K562 (cell line): ENCODE results near the gene CABYR. TPM values are rescaled to one million over a fixed set of nuclear protein-coding genes. Genes with fewer than 3 reads are reported as not detected.

Experiments
- ATAC-seq: fragments of 200-7000 bp; cut with Tn5 transposase; 3 replicates; pipeline ENCODE4 v1.9.1; 2020; ENCODE audit warnings: moderate library complexity
- BruUV-seq: library from RNA; stranded (reverse); fragments of 400-500 nt; replicated peaks from 2 replicates; lab custom pipeline; 2021; lab: Mats Ljungman, UMichigan
- CTCF ChIA-PET: fragments of 300-600 bp; formaldehyde crosslinking; extraction: SDS; loops from one replicate; lab custom pipeline; 2021; ENCODE audit warnings: low intra/inter-chr PET ratio; lab: Yijun Ruan, JAX
- POLR2A ChIA-PET: fragments of 300-600, 350-650 bp; sonication (Branson Sonifier 250); formaldehyde crosslinking; extraction: SDS; loops from one replicate; lab custom pipeline; 2021; ENCODE audit warnings: antibody characterized with exemption, inconsistent platforms; lab: Yijun Ruan, JAX
- DNase-seq, 4 experiments: peaks; one replicate each; pipeline versions ENCODE4 v3.0.0 to v3.0.0-alpha.2; 2011 to 2018; ENCODE audit warnings: low spot score in 3 of 4, mixed read lengths in 3 of 4; ENCODE audit errors: extremely low read depth in 1 of 4
- FAIRE-seq: peaks from 2 replicates; lab custom pipeline; 2011; peaks lifted over from hg19 to GRCh38; lab: Jason Lieb, UNC
- H2AFZ ChIP-seq: 2 replicates; pipeline ENCODE4 v1.6.0; 2011; ENCODE audit warnings: low read depth, low read length, control low read depth, inconsistent platforms
- H3K27ac ChIP-seq: fragments of 200-600 bp; 3 replicates; pipeline ENCODE4 v1.8.0; 2011; ENCODE audit warnings: low read depth, mild to moderate bottlenecking, control low read depth, inconsistent platforms, low read length, moderate library complexity, mixed read lengths; ENCODE audit errors: extremely low read depth
- H3K27me3 ChIP-seq, 2 experiments: fragments of 300-600 bp in 1 of 2; 2 replicates in 1 of 2; 3 replicates in 1 of 2; pipeline versions ENCODE4 v1.6.0 to v1.8.0; 2011; ENCODE audit warnings: inconsistent platforms in 2 of 2, low read length in 2 of 2, mild to moderate bottlenecking in 1 of 2, mixed read lengths in 1 of 2, moderate library complexity in 1 of 2; ENCODE audit not compliant: control insufficient read depth in 2 of 2, insufficient read depth in 2 of 2
- H3K36me3 ChIP-seq: fragments of 300-600 bp; 3 replicates; pipeline ENCODE4 v1.8.0; 2011; ENCODE audit warnings: mild to moderate bottlenecking, low read length, inconsistent platforms; ENCODE audit not compliant: control insufficient read depth, insufficient read depth
- H3K4me1 ChIP-seq, 2 experiments: fragments of 200-600 bp in 1 of 2; replicated peaks in 1 of 2; 2 replicates in 1 of 2; 3 replicates in 1 of 2; pipeline versions ENCODE4 v1.5.1 to v1.8.0; 2011; ENCODE audit warnings: inconsistent platforms in 2 of 2, low read length in 2 of 2, mild to moderate bottlenecking in 1 of 2, mixed read lengths in 1 of 2, moderate library complexity in 1 of 2; ENCODE audit not compliant: control insufficient read depth in 2 of 2, insufficient read depth in 2 of 2
- H3K4me2 ChIP-seq: 2 replicates; pipeline ENCODE4 v1.6.1; 2011; ENCODE audit warnings: low read length, control low read depth, inconsistent platforms, mixed read lengths; ENCODE audit not compliant: insufficient read depth
- H3K4me3 ChIP-seq: fragments of 200-600 bp; sonication (generic), shearing (Covaris generic); 2 replicates; pipeline ENCODE4 v1.5.1; 2016; ENCODE audit warnings: control low read depth, inconsistent platforms
- H3K79me2 ChIP-seq: fragments of 200-600 bp; 3 replicates; pipeline ENCODE4 v1.8.0; 2011; ENCODE audit warnings: low read length, inconsistent platforms; ENCODE audit not compliant: control insufficient read depth, insufficient read depth
- H3K9ac ChIP-seq, 2 experiments: 2 replicates each; pipeline versions ENCODE4 v1.6.0 to v1.6.1; 2011; ENCODE audit warnings: low read depth in 2 of 2, low read length in 2 of 2, control low read depth in 1 of 2, inconsistent platforms in 1 of 2, mild to moderate bottlenecking in 1 of 2, mixed read lengths in 1 of 2; ENCODE audit not compliant: insufficient read depth in 1 of 2
- H3K9me1 ChIP-seq: one replicate; pipeline ENCODE4 v1.6.0; 2011; ENCODE audit warnings: inconsistent platforms, mild to moderate bottlenecking, low read length, moderate library complexity; ENCODE audit not compliant: control insufficient read depth, insufficient read depth
- H3K9me3 ChIP-seq: replicated peaks from 2 replicates; pipeline ENCODE4 v1.5.1; 2011; ENCODE audit warnings: low read depth, low read length, inconsistent platforms; ENCODE audit not compliant: control insufficient read depth, insufficient read depth
- H4K20me1 ChIP-seq: replicated peaks from 2 replicates; pipeline ENCODE4 v1.6.1; 2011; ENCODE audit warnings: low read length, inconsistent platforms, mixed read lengths; ENCODE audit not compliant: control insufficient read depth, insufficient read depth
- MBD2 ChIP-seq: sonication (generic); IDR thresholded peaks from 2 replicates; pipeline ENCODE4 v1.6.1; 2016; ENCODE audit warnings: low read depth, borderline replicate concordance
- POLR3A ChIP-seq: IDR thresholded peaks from 2 replicates; pipeline ENCODE4 v1.6.1; 2011; ENCODE audit warnings: borderline replicate concordance, mild to moderate bottlenecking, moderate library complexity; ENCODE audit not compliant: insufficient read length, insufficient read depth; ENCODE audit errors: extremely low read depth
- PURB ChIP-seq: sonication (generic); formaldehyde crosslinking; IDR thresholded peaks from 2 replicates; pipeline ENCODE4 v1.9.0; 2021; ENCODE audit warnings: low read depth, mild to moderate bottlenecking, missing genetic modification reagents
- REST ChIP-seq, 2 experiments: fragments of 450-650 bp; formaldehyde crosslinking in 1 of 2; IDR thresholded peaks; 2 replicates each; pipeline versions ENCODE4 v1.4.0 to v1.6.1; 2014 to 2020; ENCODE audit warnings: mild to moderate bottlenecking in 2 of 2, borderline replicate concordance in 1 of 2, low read depth in 1 of 2
- TBP ChIP-seq: optimal IDR thresholded peaks from 2 replicates; pipeline ENCODE3; 2011; ENCODE audit warnings: low read depth, low read length, improper control_type of control experiment
- ZNF316 ChIP-seq: fragments of 450-650 bp; IDR thresholded peaks from 2 replicates; pipeline ENCODE4 v1.6.1; 2016
- ZNF583 ChIP-seq: fragments of 250-450 bp; sonication (Bioruptor Pico); IDR thresholded peaks from 2 replicates; pipeline ENCODE4 v1.4.0; 2020
- WGBS: fragments of 100-300 bp; shearing (Covaris generic); methylation state at CpG from one replicate; pipeline ENCODE4 v1.1.6; 2016; ENCODE audit warnings: low coverage, mixed read lengths; ENCODE audit not compliant: insufficient coverage; ENCODE audit errors: missing lambda C conversion rate; 5-methylcytosine and 5-hydroxymethylcytosine counted together
- in situ Hi-C: fragments of 300-500 bp; cut with MboI; formaldehyde crosslinking; loops from 4 replicates; pipeline ENCODE4 v1.15.0; 2018; ENCODE audit warnings: inconsistent platforms, mixed read lengths
- intact Hi-C: fragments of 100-400 bp; cut with micrococcal nuclease; formaldehyde crosslinking; loops from 2 replicates; pipeline ENCODE4 v1.14.2; 2022
- polyA plus RNA-seq, 8 experiments: library from polyadenylated mRNA; depleted of rRNA in 4 of 8; stranded (reverse) in 5 of 8; unstranded in 3 of 8; fragments of >200 nt; fragmentation: Nextera tagmentation in 2 of 8; fragmentation: Illumina TruSeq in 1 of 8; extraction: Ambion mirVana in 2 of 8; extraction: Trizol in 1 of 8; gene quantifications; 2 replicates each; pipeline versions ENCODE4 v1.2.1 to v1.2.3, GENCODE V29; 2011 to 2014; ENCODE audit warnings: inconsistent platforms in 1 of 8, missing spikeins in 1 of 8
- total RNA-seq, 7 experiments: library from RNA; depleted of rRNA in 6 of 7; stranded (reverse); fragments of >200 nt in 6 of 7; fragmentation: Illumina TruSeq in 2 of 7; extraction: Trizol in 2 of 7; gene quantifications; 2 replicates each; pipeline versions ENCODE4 v1.2.1 to v1.2.3, GENCODE V29; 2011 to 2021; ENCODE audit warnings: low replicate concordance in 1 of 7

Gene CABYR
- total and polyA plus RNA-seq, 9 of the 15 experiments (the other 6 are each of a cell fraction or from before 2014, with no cell fraction given), result not detected

DNA sequence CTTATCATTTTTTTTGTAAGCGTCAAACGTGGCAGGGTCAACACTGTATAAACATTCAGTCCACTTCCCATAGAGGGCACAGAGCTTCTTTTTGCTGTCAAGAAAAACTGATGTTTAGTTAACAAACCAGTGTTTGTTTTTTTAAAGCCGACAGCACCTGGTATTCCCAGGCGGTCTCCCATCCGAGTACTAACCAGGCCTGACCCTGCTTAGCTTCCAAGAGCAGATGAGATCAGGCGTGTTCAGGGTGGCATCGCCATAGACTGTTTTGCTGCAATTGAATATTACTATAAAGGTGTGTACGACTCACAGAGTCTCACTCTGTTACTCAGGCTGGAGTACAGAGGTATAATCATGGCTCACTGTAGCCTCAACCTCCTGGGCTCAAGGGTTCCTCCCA is 31.5 kb downstream of the CABYR start:
- BruUV-seq, result no TSS peak
- peak in 1 of 4 experiments; percentile 8 for DNase-seq
- H3K9ac ChIP-seq, result no peak overlapping the region
- TF ChIP-seq MBD2 (no peak), POLR3A (peak; percentile 57), ZNF583 (CRISPR knock-in tag) (no peak), TBP (peak; percentile 65)
- TF ChIP-seq, all 486 proteins: peak for 2
- FAIRE-seq (no peak), ATAC-seq (no peak)
- no peaks in the 10 kb centered on the region for H3K9me3 ChIP-seq
- H3K4me1 ChIP-seq, result no peaks in the 10 kb centered on the region
- H3K9me1 ChIP-seq, result no peaks in the 10 kb centered on the region
- peaks cover 17 to 22% of the 10 kb centered on the region in 2 experiments; a peak in 4 of 5 replicates for H3K27me3 ChIP-seq
- no peak overlapping the region for H3K4me3 ChIP-seq
- no peaks in the 10 kb centered on the region for H3K36me3 ChIP-seq
- H3K27ac ChIP-seq, result no peak overlapping the region
- intact Hi-C loops (no loop called here), in situ Hi-C loops (loop anchor here (10.0 kb wide), 1 partner anchor 314 kb away; no protein-coding TSS in a partner anchor)
- no peak overlapping the region for H3K4me2 ChIP-seq
- H4K20me1 ChIP-seq, result no peaks in the 10 kb centered on the region
- WGBS, result 1% methylated on average over 8 of the region's 8 CpGs
- ChIA-PET POLR2A (interaction anchor here (0.5 kb wide), 1 partner anchor 32 kb away, joined by 3 read pairs; the partner anchor contains the start of gene CABYR), CTCF (no interaction called here)
- no peaks in the 10 kb centered on the region for H3K79me2 ChIP-seq
- no peak overlapping the region for H2AFZ ChIP-seq

GRCh38 chr18:24173997-24174396 is 35.1 kb downstream of the CABYR start:
- POLR2A ChIA-PET, result interaction anchor here (1.0 to 1.1 kb wide), 2 partner anchors 22 to 102 kb away, joined by 3 read pairs; no protein-coding TSS in a partner anchor
- BruUV-seq, result no TSS peak
- no peaks in the 10 kb centered on the region for H3K79me2 ChIP-seq
- no peak overlapping the region for H3K4me3 ChIP-seq
- no peaks in the 10 kb centered on the region for H4K20me1 ChIP-seq
- in situ Hi-C loops, result loop anchor here (10.0 kb wide), 1 partner anchor 311 kb away; no protein-coding TSS in a partner anchor
- H2AFZ ChIP-seq, result no peak overlapping the region
- H3K4me2 ChIP-seq, result no peak overlapping the region
- H3K27me3 ChIP-seq, result peaks cover 9 to 18% of the 10 kb centered on the region in 2 experiments; a peak in 4 of 5 replicates
- no peaks in the 10 kb centered on the region for H3K4me1 ChIP-seq
- CTCF ChIA-PET, result no interaction called here
- ATAC-seq, result no peak
- intact Hi-C loops, result no loop called here
- no peaks in the 10 kb centered on the region for H3K9me3 ChIP-seq
- no peak overlapping the region for H3K27ac ChIP-seq
- FAIRE-seq, result no peak
- 2% methylated on average over 3 of the region's 3 CpGs for WGBS
- no peaks in the 10 kb centered on the region for H3K36me3 ChIP-seq
- H3K9me1 ChIP-seq, result no peaks in the 10 kb centered on the region
- no peak for DNase-seq
- no peak overlapping the region for H3K9ac ChIP-seq
- TF ChIP-seq ZNF316 (peak; percentile 71), REST (IDR thresholded peaks at IDR 0.05; ENCODE audit: borderline replicate concordance) (no peak), REST (CRISPR knock-in tag; IDR thresholded peaks at IDR 0.05; ENCODE audit: low read depth) (no peak), PURB (CRISPR knock-in tag) (no peak)
